ENCODE results near the gene TRMT2B.
A peak's percentile ranks its signal among the peaks of the same experiment; 100 is the strongest.
"Not testable (repeated sequence)": the region's sequence is repeated elsewhere in the genome, so short reads cannot be mapped to it uniquely, and the experiment has no call there.

The TRMT2B gene, protein sequence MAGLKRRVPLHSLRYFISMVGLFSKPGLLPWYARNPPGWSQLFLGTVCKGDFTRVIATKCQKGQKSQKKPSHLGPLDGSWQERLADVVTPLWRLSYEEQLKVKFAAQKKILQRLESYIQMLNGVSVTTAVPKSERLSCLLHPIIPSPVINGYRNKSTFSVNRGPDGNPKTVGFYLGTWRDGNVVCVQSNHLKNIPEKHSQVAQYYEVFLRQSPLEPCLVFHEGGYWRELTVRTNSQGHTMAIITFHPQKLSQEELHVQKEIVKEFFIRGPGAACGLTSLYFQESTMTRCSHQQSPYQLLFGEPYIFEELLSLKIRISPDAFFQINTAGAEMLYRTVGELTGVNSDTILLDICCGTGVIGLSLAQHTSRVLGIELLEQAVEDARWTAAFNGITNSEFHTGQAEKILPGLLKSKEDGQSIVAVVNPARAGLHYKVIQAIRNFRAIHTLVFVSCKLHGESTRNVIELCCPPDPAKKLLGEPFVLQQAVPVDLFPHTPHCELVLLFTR

DNA sequence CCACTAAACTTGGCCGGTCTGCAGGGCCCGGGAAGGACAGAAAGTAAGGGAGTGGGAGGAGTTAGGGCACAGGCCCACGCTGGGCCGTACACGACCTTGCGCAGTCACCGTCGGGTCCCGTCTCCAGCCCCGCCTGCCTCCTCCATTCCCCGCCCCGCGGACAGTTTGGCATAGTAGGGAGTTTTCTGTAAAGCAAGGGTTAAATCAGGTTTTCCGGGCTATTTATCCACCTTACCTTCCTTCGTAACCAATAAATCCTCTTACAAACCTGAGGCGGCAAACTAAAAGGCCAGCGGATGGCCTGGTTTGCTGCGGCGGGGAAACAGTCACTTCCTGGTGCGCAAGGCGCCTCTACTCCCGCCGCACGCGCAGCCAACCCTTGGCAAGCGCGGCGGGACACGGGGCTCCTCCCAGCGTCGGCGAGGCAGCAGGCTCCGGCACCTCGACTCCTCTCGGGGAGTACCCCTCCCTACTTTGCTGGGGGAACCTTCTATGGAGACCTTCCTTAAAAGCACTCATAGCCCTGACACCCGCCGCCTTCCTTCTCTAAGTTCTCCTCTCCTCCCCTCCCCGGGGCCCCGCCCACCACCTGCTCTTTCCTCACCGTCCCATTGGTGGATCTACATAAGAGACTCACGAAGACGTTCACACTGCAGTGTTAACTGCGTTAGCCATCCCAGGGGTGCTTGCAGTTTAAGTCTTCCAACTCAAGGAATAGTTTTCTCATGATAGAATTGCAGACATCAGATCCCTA lies at the start of gene TRMT2B:
TRMT2B (minus strand) TSS at position 563 of the 754 bp plus-strand sequence. CDS start 9,822 bp downstream, outside the sequence.
- FAIRE-seq = no peak

DNA sequence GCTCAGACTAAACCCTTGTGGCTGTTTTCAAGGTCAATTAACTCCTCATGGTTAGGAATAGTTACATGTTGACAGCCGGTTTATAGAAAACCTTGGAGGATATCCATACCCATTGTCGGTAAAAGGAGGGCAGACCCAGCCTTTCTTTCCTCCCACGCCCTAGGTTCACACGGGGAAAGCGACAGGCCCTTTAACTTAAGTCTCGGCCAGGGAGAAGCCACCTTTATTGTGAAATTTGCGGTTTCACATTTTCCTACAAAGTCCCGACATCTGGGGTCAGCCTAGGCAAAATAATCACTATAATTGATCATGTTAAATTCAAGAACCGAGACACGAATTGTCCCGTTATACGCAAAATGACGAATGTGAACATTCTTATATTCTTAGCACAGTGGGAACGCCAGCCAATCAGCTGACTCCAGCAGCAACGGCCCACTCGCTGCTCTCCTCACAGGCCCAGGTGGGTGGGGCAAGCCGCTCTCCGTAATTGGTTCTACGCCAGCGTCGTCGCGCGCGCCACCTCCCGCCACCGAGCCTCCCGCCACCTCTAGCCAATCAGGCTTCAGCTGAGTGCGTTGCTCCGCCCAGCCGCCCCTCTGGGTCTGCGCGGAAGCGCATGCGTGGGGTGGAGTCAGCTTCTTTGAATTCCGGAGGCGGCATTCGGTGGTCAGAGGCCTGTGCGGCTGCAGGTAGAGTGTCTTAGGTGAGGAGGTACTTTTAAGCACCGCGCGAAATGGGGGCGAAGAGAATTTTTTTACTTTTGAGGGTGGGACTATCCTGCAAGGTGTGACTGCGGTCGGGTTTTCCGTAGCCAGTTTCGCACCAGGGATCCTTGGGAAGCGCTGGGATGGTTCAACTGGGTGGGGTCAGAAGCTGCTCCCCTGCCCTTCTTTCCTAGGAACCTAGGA lies 45.9 kb upstream of the TRMT2B start, which contains the start of gene CENPI:
CENPI (plus strand) TSS at position 659 of the 908 bp plus-strand sequence. CDS start 2,867 bp downstream, outside the sequence.
- FAIRE-seq = peak; percentile 72

DNA sequence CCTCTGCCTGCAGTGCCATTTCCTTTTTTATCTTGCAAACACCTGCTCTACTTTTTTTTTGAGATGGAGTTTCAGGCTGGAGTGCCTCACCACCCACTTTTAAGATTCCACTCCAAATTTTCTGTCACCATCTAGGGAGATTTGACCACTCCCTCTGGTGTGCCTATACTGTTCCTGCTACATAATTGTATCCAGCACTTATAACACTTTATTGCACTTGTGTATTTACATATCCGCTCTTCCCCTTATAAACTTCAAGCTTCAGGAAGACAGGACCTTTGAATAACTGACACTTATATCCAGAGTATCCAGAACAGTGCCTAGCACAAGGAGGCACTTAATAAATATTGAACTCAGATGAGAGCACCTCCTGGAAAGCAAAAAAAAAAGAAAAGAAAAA lies 39.9 kb upstream of the TRMT2B start:
- no peak for FAIRE-seq

DNA sequence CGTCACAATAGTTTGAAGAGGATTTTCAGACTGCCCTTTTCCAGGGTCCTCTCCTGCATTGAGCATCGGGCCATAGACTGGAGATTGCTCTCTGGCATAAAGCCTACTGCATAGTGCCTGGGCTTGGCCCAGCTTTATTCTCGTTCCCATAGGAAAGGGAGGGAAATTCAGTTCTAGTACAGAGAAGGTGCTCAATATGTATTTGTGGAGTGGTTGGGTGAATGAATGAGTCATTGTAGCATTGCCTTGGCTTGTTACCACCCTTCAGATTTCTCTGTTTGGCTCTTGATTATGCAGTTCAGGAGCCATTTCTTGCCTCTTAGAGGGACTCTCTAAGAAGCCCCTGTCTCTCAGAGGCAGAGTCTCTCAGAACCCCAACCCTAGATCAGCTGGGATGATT lies 29.3 kb upstream of the TRMT2B start:
- no peak for FAIRE-seq

DNA sequence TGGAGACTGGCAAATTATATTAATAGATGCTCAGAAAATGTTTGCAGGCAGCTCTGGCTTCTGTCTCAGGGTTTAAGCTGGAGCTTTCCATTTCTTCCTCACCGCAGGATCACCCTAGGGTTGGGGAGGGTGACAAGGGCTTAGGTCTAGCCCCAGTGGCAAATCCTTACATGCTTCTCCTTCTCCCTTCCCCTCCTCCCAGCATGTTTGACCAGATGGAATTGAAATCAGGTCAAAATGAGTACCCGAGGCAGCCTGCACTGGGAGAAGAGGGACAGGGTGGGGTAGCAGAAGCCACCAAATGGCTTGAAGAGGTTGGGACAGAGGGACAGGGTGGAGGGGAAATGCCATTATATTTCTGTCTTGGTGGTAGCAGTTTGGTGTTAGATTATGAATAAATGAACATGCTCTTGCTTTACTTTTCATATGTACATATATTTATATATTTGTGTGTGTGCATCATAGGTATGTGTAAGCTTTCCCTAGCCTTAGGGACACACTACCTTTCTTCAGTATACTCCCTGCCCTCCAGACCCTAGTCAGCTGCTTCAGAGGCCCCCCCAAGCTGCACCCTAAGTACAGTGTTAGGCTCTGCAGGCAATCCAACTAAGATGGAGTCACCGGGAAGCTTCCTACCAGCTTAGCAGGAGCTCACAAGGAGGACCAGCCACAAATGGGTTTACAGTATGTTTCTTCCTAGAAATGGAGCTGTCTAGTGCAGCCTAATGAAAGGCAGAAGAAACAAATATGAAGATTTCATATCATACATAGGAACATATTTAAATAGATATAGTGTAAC lies 28.6 kb upstream of the TRMT2B start:
- no peak for FAIRE-seq

DNA sequence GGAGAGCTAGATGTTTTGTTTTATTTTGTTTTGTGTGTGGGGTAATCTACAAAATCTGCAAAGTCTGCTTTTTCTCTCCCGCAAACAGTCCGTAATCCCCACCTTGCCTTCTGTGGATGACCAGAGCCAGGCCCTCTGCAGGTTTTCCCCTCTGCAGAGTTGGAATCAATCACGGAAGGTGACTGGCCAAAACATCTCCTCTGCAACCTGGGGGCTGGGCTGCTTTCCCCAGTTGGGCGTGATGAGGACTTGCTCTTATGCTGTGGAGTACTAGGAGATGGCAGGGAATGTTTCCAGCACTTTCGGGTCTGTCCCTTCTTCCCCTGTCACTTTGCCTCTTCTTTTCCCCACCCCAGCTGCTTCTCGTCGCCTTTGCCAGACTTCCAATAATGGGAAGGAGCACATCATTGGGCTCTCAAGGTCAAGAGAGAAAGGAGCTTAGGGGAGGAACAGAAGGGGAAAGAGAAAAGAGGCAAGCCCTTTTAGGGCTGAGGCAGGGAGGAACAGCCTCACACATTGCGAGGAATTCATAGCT lies 27.9 kb upstream of the TRMT2B start:
- no peak for FAIRE-seq

DNA sequence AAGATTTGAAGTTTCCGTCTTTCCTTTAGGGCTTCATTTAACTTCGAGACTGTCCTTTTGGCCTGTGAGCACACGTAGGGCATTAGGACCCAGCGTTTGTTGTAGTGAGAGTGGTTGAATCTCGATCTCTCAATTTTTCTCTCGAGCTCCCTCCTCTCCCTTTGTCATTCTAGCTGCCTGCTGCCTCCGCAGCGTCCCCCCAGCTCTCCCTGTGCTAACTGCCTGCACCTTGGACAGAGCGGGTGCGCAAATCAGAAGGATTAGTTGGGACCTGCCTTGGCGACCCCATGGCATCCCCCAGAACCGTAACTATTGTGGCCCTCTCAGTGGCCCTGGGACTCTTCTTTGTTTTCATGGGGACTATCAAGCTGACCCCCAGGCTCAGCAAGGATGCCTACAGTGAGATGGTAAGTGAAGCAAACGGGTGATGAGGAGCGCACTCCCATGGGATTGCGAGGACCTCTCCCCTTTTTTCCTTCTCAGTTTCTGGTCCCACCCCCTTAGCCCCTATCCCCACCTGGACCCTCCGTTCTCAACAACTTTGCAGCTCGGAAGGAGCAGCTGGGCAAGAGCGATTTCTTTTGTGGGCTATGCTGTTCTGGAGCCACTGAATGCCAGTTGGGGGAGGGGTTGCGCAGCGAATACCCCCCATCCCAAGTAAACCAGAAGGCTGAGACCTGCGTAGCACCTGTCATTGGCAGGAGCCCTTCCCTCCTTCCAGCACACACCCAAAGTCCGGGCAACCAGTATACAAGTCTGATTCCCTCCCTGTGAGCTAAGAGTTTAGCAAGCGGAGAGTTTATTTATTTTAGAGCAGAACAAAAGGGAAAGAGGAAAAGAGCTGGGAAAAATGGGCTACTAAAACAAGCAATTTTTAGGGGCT lies 27.0 kb upstream of the TRMT2B start, which contains the start of gene TMEM35A:
TMEM35A (plus strand) TSS at position 164 of the 883 bp plus-strand sequence; CDS start at position 288, 124 bp downstream.
- no peak for FAIRE-seq

DNA sequence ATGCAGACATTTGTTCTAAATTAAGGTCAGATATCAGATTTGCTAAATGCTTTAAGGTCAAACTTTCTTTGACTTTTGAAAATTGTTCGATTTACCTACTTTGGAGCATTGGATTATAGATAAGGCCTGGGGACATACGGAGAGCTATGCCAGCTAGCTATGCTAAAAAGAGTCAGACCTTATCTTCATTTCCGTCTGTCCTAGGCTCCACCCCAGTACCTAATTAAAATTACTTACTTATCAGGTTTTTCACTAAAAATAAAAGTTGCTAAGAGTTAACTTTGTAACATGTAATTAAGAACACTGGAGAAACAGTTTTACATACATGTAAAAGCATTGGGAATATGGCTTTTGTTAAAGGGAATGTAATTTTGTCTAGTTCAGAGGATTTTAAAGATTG lies 19.7 kb upstream of the TRMT2B start:
- FAIRE-seq = no peak

DNA sequence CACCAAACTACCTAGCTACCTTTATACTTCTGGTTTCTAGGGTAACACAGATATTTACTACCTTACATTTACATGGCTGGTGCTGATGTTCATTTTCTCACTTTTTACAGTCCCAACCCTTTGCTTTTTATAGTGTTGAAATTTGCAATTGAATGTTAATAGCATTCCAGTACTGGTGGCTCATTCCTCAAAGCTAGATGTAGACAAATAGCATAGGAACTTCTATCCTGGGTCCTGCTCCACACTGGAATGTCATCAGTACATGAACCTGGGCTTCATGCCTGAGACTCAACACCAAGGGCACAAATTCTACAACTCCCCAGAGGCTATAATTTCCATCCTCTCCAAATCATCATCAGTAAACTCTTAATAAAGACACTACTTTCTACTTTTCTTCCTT lies 10.3 kb upstream of the TRMT2B start:
- FAIRE-seq = no peak

DNA sequence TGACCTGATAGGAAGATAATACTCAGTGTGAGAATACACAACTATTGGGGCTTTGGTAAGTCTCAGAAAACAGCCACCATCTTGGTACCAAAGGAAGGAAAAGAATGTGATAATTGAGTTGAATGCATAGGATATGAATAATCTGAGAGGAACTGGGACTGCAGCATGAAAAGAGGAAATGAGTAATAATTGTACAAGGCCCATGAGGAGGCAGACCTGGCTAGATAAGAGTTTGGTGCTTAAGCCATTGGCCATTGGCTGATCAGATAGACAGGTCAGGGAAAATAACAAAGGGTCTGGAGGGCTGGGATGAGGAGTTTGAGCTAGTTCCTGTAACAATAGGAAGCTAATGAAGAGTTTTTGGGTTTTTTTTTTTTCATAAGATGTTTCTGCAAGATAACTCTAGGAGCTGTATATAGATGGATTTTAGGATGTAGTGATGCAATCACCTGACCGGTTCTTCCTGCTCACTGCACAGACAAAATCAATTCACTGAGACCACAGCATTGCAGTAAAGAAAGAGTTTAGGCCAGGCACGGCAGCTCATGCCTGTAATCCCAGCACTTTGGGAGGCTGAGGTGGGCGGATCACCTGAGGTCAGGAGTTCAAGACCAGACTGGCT lies 5.3 kb upstream of the TRMT2B start:
- FAIRE-seq = no peak

DNA sequence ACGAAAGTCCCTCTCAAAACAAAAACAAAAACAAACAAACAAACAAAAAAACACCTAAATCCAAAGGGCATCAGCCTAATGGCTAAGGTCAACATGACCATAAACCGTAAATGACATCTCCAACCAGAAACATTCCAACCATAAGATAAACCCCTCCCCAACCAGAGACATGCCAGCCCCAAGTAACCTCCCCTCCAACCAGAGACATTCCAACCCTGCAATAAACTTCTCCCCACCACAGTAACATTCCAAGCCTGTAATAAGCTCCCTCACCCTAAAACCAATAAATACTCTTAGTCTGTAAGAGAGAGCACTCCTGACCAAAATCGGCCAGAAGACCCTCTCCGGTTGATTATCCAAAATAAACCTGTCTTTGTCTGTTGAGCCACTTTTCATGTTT lies 4.6 kb upstream of the TRMT2B start:
- not testable (repeated sequence) for FAIRE-seq

DNA sequence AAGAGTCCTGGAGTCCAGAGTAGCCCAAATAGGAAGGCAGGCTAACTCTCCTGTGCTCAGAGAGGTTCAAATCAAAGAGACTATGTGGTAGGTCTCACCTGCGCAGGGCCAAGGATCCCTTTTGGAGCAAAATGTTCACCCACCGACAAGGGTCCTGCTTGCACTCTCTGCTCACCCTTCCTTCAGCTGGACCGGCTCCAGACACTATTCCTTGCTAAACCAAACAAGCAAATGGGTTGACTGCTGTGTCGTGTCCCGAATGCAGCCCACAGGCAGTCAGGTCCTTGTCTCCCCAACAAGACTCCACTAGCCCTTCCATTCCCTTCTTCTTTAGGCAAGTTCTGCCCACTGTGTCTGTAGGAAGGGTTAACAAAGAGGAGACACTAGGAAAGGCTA lies 760 bp downstream of the TRMT2B start:
- no peak for FAIRE-seq

DNA sequence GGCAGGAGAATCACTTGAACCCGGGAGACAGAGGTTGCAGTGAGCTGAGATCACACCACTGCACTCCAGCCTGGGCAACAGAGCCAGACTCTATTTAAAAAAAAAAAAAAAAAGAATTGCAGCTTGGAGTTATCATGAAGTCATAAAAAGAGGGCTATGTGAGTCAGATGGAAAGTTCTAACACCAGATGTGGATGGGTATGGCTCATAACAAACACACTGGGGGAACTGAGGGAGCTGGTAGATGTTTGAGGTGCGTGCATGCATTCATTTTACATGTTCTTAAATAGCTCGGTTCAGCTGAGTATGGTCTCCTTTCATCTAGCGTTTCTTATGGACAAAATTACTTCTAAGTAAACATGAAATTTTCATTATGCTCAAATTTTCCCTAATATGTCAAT lies 11.7 kb downstream of the TRMT2B start:
- no peak for FAIRE-seq

DNA sequence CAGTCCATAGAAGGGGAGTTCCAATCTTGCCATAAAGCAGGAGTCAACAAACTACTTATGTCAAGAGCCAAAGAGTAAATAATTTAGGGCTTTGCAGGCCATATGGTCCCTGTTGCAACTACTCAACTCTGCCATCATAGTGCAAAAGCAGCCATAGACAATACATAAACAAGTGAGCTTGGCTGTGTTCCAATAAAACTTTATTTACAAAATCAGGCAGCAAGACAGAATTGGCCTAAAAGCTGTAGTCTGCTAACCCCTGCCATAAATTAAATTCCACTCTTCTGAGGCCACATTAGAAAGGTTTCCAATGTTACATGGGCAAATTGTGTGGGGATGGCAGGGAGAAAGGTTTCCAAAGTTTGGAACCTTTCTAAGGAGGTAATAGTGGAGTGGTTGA lies 14.7 kb downstream of the TRMT2B start:
- FAIRE-seq = no peak

DNA sequence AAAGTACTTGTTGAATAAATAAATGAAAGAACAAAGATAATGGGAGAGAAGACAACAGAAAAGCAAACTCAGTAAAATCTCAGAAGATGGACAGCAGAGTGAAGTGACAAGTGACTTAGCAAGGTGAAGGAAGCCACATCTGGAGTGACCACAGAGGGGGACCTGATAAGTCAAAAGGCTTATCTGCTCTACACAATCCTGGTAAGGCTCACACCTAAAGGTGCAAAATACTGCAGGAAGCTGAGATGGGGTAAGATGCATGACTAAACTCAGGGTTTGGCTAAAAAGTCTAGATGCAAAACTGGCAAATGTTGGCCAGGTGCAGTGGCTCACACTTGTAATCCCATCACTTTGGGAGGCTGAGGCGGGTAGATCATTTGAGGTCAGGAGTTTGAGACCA lies 22.2 kb downstream of the TRMT2B start:
- FAIRE-seq = no peak

DNA sequence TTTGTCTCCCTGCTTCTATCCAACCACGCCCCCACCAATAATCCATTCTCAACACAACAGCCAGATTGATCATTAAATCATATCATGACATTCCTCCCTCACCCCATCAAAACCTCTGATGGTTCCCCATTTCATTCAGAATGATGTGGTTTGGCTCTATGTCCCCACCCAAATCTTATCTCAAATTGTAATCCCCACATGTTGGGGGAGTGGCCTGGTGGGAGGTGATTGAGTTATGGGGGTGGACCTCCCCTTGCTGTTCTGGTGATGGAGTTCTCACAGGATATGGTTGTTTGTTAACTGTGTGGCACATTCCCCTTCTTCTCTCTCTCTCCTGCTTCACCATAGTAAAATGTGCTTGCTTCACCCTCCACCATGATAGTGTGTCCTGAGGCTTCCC lies 23.3 kb downstream of the TRMT2B start:
- FAIRE-seq = no peak

DNA sequence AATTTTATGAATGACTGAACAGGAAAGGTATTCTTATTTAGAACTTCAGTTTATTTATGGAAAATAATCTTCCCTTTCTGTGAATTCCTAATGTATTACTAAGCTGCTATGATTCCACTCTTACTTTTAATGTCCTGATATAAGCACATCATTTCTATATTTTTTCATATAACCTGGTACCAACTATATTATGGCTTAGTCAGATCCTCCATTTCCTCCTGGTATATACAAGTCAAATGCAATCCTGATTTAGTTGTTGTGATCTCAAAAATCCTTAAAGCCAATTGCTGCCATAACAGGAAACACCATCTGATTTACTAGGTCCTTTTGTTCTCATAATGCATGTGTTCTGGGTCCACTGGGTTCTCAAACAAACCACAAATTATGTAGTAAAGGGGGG lies 26.8 kb downstream of the TRMT2B start:
- FAIRE-seq = no peak

DNA sequence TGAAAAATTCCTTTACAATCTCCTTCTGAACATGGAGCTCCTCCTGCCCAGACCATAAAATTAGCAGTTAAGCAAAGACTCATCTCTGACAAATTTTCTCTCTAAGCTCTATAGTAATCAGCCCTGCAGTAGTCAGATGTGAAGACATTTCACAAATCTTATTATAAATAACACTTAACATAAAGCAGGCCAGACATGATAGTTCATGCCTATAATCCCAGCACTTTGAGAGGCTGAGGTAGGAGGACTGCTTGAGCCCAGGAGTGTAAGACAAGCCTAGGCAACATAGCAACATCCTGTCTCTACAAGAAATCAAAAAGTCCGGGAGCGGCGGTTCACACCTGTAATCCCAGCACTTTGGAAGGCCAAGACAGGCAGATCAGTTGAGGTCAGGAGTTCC lies 29.9 kb downstream of the TRMT2B start:
- FAIRE-seq = no peak

DNA sequence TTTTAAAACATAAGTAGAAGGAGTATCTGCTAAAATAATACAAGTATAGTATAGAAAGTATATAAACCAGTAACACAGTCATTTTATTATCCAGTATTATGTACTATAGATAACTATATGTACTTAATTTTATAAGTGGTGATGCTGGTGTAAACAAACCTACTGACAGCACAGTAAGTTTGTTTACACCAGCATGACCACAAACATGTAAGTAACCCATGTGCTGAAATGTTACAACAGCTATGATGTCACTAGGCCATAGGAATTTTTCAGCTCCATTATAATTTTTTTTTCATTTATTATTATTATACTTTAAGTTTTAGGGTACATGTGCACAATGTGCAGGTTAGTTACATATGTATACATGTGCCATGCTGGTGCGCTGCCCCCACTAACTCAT lies 39.9 kb downstream of the TRMT2B start:
- FAIRE-seq = not testable (repeated sequence)

DNA sequence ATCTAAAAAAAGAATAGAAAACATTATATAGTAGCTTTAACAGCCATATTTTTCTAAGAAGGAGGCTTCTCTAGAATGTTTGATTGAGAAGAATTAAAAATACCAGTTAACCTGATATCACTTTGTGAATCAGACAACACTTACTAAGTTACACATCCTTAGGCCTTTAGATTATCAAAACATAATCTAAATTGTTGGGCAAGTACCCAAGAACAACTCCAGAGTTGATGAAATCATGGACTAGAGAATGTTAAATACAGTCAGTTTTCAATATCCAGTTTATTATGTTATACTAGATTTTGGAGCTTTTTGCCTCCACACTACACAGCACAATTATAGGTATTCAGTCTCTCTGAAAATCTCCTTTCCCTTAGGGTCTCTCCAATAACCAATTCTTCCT lies 42.8 kb downstream of the TRMT2B start:
- FAIRE-seq = no peak

All from TTC549 (cell line).